A549 (cell line): ENCODE results near the gene CEP128. TPM values are rescaled to one million over a fixed set of nuclear protein-coding genes. Genes with fewer than 3 reads are reported as not detected.

Experiments
- ATAC-seq, 2 experiments: fragments of 200-7000 bp in 1 of 2; fragments of >200 bp in 1 of 2; cut with Nextera tagmentation in 1 of 2; cut with Tn5 transposase in 1 of 2; 3 replicates each; pipeline versions ENCODE4 v1.8.0 to v1.9.1; 2018 to 2020; ENCODE audit warnings: mild to moderate bottlenecking in 1 of 2, moderate library complexity in 1 of 2
- CTCF ChIA-PET: fragments of 300-600 bp; sonication (Branson Sonifier 250); formaldehyde crosslinking; extraction: SDS; loops from one replicate; lab custom pipeline; 2021; ENCODE audit warnings: antibody characterized with exemption, inconsistent platforms; lab: Yijun Ruan, JAX
- POLR2A ChIA-PET: fragments of 350-600 bp; formaldehyde crosslinking; extraction: SDS; loops from one replicate; lab custom pipeline; 2021; ENCODE audit warnings: antibody characterized with exemption, inconsistent platforms; lab: Yijun Ruan, JAX
- DNase-seq, 2 experiments: peaks; one replicate each; pipeline versions ENCODE4 v3.0.0 to v3.0.0-alpha.2; 2011 to 2016; ENCODE audit warnings: low read depth in 1 of 2, low spot score in 1 of 2
- FAIRE-seq: peaks from 2 replicates; lab custom pipeline; 2011; peaks lifted over from hg19 to GRCh38; lab: Jason Lieb, UNC
- H3K27ac ChIP-seq, 2 experiments: fragments of >200 bp; sonication (Bioruptor Twin); formaldehyde crosslinking; 3 replicates each; pipeline ENCODE4 v1.5.1; 2016 to 2017
- H3K4me1 ChIP-seq: fragments of >200 bp; sonication (Bioruptor Twin); formaldehyde crosslinking; 3 replicates; pipeline ENCODE4 v1.6.1; 2016
- H3K4me2 ChIP-seq: fragments of >200 bp; sonication (Bioruptor Twin); formaldehyde crosslinking; 3 replicates; pipeline ENCODE4 v1.6.1; 2016
- H3K4me3 ChIP-seq: fragments of >200 bp; sonication (Bioruptor Twin); formaldehyde crosslinking; 3 replicates; pipeline ENCODE4 v1.5.1; 2016
- H3K9me3 ChIP-seq: fragments of >200 bp; sonication (Bioruptor Twin); formaldehyde crosslinking; 3 replicates; pipeline ENCODE4 v1.6.1; 2016
- CBX8 ChIP-seq: fragments of 200-600 bp; sonication (generic); IDR thresholded peaks from 2 replicates; pipeline ENCODE4 v1.6.1; 2016
- CEBPB ChIP-seq, 2 experiments: fragments of >200 bp in 1 of 2; sonication (Bioruptor Twin) in 1 of 2; formaldehyde crosslinking in 1 of 2; IDR thresholded peaks; 2 replicates each; pipeline ENCODE4 v1.6.1; 2012 to 2016
- CHD2 ChIP-seq: fragments of 150-350 bp; IDR thresholded peaks from 2 replicates; pipeline ENCODE4 v1.6.1; 2014; ENCODE audit warnings: low read length; ENCODE audit not compliant: partially characterized antibody
- EHF ChIP-seq: fragments of 250-450 bp; sonication (Bioruptor Pico); IDR thresholded peaks from 2 replicates; pipeline ENCODE4 v1.5.0; 2020; ENCODE audit warnings: mild to moderate bottlenecking
- EHMT2 ChIP-seq: fragments of 200-600 bp; sonication (generic); IDR thresholded peaks from 2 replicates; pipeline ENCODE4 v1.6.1; 2016; ENCODE audit warnings: antibody characterized with exemption, low read depth, mild to moderate bottlenecking, moderate library complexity
- EP300 ChIP-seq, 2 experiments: fragments of >200 bp; sonication (Bioruptor Twin); formaldehyde crosslinking; IDR thresholded peaks; 2 replicates in 1 of 2; 3 replicates in 1 of 2; pipeline ENCODE4 v1.6.1; 2016 to 2017
- HEYL ChIP-seq: fragments of 250-450 bp; sonication (Bioruptor Pico); IDR thresholded peaks from 2 replicates; pipeline ENCODE4 v1.8.0; 2021; ENCODE audit warnings: mild to moderate bottlenecking, moderate library complexity
- HOXB13 ChIP-seq: fragments of 250-450 bp; sonication (Bioruptor Pico); IDR thresholded peaks from 2 replicates; pipeline ENCODE4 v1.5.0; 2020; ENCODE audit warnings: low read depth, mild to moderate bottlenecking, moderate library complexity
- MAZ ChIP-seq: fragments of 150-350 bp; IDR thresholded peaks from 2 replicates; pipeline ENCODE4 v1.6.1; 2014; ENCODE audit warnings: antibody characterized with exemption, low read depth, low read length, borderline replicate concordance
- NFE2L2 ChIP-seq: fragments of 150-350 bp; conservative IDR thresholded peaks from 2 replicates; pipeline ENCODE4 v1.6.1; 2014; ENCODE audit warnings: low read length
- NR3C1 ChIP-seq: fragments of >200 bp; sonication (Bioruptor Twin); formaldehyde crosslinking; IDR thresholded peaks from 3 replicates; pipeline ENCODE4 v1.6.1; 2017
- PHF8 ChIP-seq: fragments of 200-600 bp; sonication (generic); IDR thresholded peaks from 2 replicates; pipeline ENCODE4 v1.6.1; 2016; ENCODE audit warnings: low read depth, mild to moderate bottlenecking, antibody characterized with exemption, moderate library complexity, borderline replicate concordance
- RARB ChIP-seq: fragments of 250-450 bp; sonication (Bioruptor Pico); IDR thresholded peaks from 2 replicates; pipeline ENCODE4 v1.8.0; 2021; ENCODE audit warnings: mild to moderate bottlenecking, moderate library complexity
- RFX5 ChIP-seq: fragments of 450-650 bp; IDR thresholded peaks from 2 replicates; pipeline ENCODE4 v1.7.1; 2014; ENCODE audit warnings: antibody characterized with exemption, mild to moderate bottlenecking, moderate library complexity
- RNF2 ChIP-seq: fragments of 200-600 bp; sonication (generic); IDR thresholded peaks from 2 replicates; pipeline ENCODE4 v1.6.1; 2016; ENCODE audit warnings: low read depth, mild to moderate bottlenecking, antibody characterized with exemption, moderate library complexity, borderline replicate concordance
- ZSCAN20 ChIP-seq: fragments of 250-450 bp; sonication (Bioruptor Pico); IDR thresholded peaks from 2 replicates; pipeline ENCODE4 v1.8.0; 2022; ENCODE audit warnings: mild to moderate bottlenecking, moderate library complexity
- WGBS: methylation state at CpG from one replicate; pipeline ENCODE4 v1.1.6; 2017; ENCODE audit errors: missing lambda C conversion rate; 5-methylcytosine and 5-hydroxymethylcytosine counted together
- polyA plus RNA-seq, 4 experiments: library from polyadenylated mRNA; depleted of rRNA in 3 of 4; stranded (reverse); fragments of >200 nt; fragmentation: RNase III in 1 of 4; extraction: RNeasy Plus Mini Kit Qiagen cat#74134 plus additional on column Dnase treatment in 1 of 4; gene quantifications; 2 replicates in 3 of 4; 3 replicates in 1 of 4; pipeline ENCODE4 v1.2.3, GENCODE V29; 2011 to 2017
- TF ChIP-seq, protein P1 (sequence below): fragments of 450-650 bp; IDR thresholded peaks from 2 replicates; pipeline ENCODE4 v1.6.1; 2014; ENCODE audit warnings: antibody characterized with exemption
- TF ChIP-seq, protein P2 (sequence below): IDR thresholded peaks from 2 replicates; pipeline ENCODE4 v1.6.1; 2012; ENCODE audit warnings: low read depth, borderline replicate concordance
- TF ChIP-seq, protein P3 (sequence below): fragments of >200 bp; sonication (Bioruptor Twin); formaldehyde crosslinking; IDR thresholded peaks from 2 replicates; pipeline ENCODE4 v1.6.1; 2016
- TF ChIP-seq, protein P4 (sequence below): fragments of >200 bp; sonication (Bioruptor Twin); formaldehyde crosslinking; IDR thresholded peaks from 3 replicates; pipeline ENCODE4 v1.6.1; 2016

The CEP128 gene
- polyA plus RNA-seq, 2 of the 4 experiments (the other 2 are of a cell fraction) = 5.8 to 7.0 TPM

DNA sequence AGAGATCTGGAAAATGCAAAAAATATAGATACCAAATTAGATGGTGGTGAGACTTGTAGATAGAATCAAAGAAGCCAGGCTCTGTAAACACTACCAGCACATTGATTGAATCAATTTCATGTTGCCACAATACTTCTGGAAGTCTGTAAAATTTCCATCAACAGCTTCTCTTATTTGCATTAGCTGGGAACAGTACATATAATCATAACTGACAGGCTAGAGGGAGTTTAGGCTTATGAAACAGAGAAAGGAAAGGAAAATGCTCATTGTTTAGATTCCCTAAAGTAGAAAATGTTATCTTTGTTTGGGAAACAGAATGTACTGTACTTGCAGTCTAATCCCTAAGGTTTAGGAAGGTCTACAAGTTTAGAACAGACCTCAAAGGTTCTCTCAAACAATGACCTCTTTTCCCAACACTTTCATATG, 335.2 kb downstream of the CEP128 start:
- DNase-seq = no peak
- no peak for TF ChIP-seq ZSCAN20
- no peak for TF ChIP-seq CEBPB (IDR thresholded peaks at IDR 0.05)
- no peak for TF ChIP-seq HEYL (CRISPR knock-in tag)
- no peak for TF ChIP-seq HOXB13 (CRISPR knock-in tag)
- TF ChIP-seq EP300 (IDR thresholded peaks at IDR 0.05) = no peak
- TF ChIP-seq, protein P1, sequence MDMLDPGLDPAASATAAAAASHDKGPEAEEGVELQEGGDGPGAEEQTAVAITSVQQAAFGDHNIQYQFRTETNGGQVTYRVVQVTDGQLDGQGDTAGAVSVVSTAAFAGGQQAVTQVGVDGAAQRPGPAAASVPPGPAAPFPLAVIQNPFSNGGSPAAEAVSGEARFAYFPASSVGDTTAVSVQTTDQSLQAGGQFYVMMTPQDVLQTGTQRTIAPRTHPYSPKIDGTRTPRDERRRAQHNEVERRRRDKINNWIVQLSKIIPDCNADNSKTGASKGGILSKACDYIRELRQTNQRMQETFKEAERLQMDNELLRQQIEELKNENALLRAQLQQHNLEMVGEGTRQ = no peak
- TF ChIP-seq, all 56 proteins: peak for 0
- Histone ChIP-seq H3K4me2 (no peak overlapping the region), H3K4me3 (no peak overlapping the region), H3K27ac (no peak overlapping the region; a peak in 1 of 6 replicates), H3K4me1 (peaks cover 17% of the 10 kb centered on the region), H3K9me3 (no peaks in the 10 kb centered on the region)
- ChIA-PET POLR2A (no interaction called here), CTCF (no interaction called here)
- ATAC-seq = no peak
- no peak for FAIRE-seq

DNA sequence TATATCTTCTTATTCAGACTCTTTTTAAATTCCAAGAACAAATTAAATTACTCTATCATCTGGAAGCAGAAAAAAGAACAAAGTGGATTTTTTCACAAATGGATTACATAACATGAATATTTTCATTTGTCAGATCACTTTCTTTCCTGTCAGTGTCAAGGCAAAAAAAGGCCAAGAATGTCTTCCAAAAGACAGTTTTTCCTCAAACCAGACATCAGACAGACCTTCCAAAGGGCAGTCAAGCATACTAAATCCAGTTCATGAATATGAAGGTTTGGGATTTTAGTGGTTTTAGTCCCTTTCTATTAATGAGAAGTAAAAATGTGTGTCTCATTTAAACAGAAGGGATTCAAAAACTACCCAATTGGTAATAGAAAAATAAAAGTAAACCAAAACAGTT, 336.0 kb downstream of the CEP128 start:
- Histone ChIP-seq H3K9me3 (no peaks in the 10 kb centered on the region), H3K4me3 (no peak overlapping the region), H3K4me2 (no peak overlapping the region), H3K4me1 (peaks cover 17% of the 10 kb centered on the region), H3K27ac (no peak overlapping the region; a peak in 1 of 6 replicates)
- FAIRE-seq = no peak
- no peak for DNase-seq
- ChIA-PET CTCF (interaction anchor here (1.3 kb wide), 1 partner anchor 15 kb away, joined by 3 read pairs; no protein-coding TSS in a partner anchor), POLR2A (no interaction called here)
- no peak for ATAC-seq
- TF ChIP-seq, protein P2, sequence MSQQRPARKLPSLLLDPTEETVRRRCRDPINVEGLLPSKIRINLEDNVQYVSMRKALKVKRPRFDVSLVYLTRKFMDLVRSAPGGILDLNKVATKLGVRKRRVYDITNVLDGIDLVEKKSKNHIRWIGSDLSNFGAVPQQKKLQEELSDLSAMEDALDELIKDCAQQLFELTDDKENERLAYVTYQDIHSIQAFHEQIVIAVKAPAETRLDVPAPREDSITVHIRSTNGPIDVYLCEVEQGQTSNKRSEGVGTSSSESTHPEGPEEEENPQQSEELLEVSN = no peak
- TF ChIP-seq PHF8 = no peak
- no peak for TF ChIP-seq CEBPB (IDR thresholded peaks at IDR 0.05)
- TF ChIP-seq EHMT2 = no peak
- no peak for TF ChIP-seq NR3C1
- TF ChIP-seq EHF (CRISPR knock-in tag) = no peak
- TF ChIP-seq, protein P3, sequence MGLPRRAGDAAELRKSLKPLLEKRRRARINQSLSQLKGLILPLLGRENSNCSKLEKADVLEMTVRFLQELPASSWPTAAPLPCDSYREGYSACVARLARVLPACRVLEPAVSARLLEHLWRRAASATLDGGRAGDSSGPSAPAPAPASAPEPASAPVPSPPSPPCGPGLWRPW = no peak
- no peak for TF ChIP-seq RNF2
- no peak for TF ChIP-seq RARB (CRISPR knock-in tag)
- TF ChIP-seq, protein P4, sequence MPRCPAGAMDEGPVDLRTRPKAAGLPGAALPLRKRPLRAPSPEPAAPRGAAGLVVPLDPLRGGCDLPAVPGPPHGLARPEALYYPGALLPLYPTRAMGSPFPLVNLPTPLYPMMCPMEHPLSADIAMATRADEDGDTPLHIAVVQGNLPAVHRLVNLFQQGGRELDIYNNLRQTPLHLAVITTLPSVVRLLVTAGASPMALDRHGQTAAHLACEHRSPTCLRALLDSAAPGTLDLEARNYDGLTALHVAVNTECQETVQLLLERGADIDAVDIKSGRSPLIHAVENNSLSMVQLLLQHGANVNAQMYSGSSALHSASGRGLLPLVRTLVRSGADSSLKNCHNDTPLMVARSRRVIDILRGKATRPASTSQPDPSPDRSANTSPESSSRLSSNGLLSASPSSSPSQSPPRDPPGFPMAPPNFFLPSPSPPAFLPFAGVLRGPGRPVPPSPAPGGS = no peak

DNA sequence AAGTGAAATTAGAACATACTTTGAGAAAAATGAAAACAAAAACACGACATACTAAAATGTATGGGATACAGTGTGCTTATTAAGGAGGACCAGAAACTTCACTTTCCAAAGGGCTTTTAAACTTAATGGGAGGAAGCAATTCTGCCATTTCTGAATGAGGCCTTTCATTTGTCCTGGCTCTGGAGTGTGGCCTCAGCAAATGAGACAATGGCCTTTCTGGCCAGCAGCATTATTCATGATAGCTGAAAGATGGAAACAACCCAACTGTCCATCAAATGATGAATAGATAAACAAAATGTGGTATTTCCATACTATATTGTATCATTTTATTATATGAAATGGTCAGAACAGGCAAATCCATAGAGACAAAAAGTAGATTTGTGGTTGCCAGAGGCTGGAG, 338.6 kb downstream of the CEP128 start:
- POLR2A ChIA-PET = no interaction called here
- CTCF ChIA-PET = interaction anchor here (1.3 kb wide), 1 partner anchor 17 kb away, joined by 4 read pairs; no protein-coding TSS in a partner anchor
- ATAC-seq = no peak
- no peaks in the 10 kb centered on the region for H3K9me3 ChIP-seq
- H3K27ac ChIP-seq = no peak overlapping the region
- H3K4me1 ChIP-seq = no peaks in the 10 kb centered on the region
- no peak overlapping the region for H3K4me2 ChIP-seq
- WGBS = 88% methylated on average over 1 of the region's 1 CpG
- no peak overlapping the region for H3K4me3 ChIP-seq
- no peak for DNase-seq
- no peak for TF ChIP-seq EP300 (IDR thresholded peaks at IDR 0.05)
- TF ChIP-seq CBX8 = no peak
- no peak for TF ChIP-seq RFX5
- TF ChIP-seq MAZ = no peak
- TF ChIP-seq NFE2L2 = no peak
- TF ChIP-seq, protein P3 = no peak
- TF ChIP-seq CHD2 = no peak
- FAIRE-seq = no peak
